Measurements from ENCODE around the gene TFR2. TPM values are rescaled to one million over a fixed set of nuclear protein-coding genes. Genes with fewer than 3 reads are reported as not detected.

The TFR2 gene
- total RNA-seq, result 2.2 TPM

- DNase-seq (ENCODE audit: low spot score), result no peak
These were observed at the start of gene TFR2 for GRCh38 chr7:100641463-100641859. Gene TFR2, minus strand, starts transcription at chr7:100641552. Its CDS starts 43 bp downstream, at chr7:100641509.

- no peak for DNase-seq (ENCODE audit: low spot score)
These were observed 48.1 kb upstream of the TFR2 start for GRCh38 chr7:100689230-100690135.

- DNase-seq (ENCODE audit: low spot score), result no peak
These were observed 47.0 kb upstream of the TFR2 start for GRCh38 chr7:100688326-100688860.

GRCh38 chr7:100687751-100688300 is 46.5 kb upstream of the TFR2 start:
- no peak for DNase-seq (ENCODE audit: low spot score)

GRCh38 chr7:100687261-100687660 is 45.9 kb upstream of the TFR2 start:
- DNase-seq (ENCODE audit: low spot score), result no peak

- no peak for DNase-seq (ENCODE audit: low spot score)
These were observed 45.5 kb upstream of the TFR2 start for GRCh38 chr7:100686822-100687211.

- no peak for DNase-seq (ENCODE audit: low spot score)
These were observed 45.0 kb upstream of the TFR2 start for GRCh38 chr7:100686201-100686821.

GRCh38 chr7:100685631-100686145 is 44.3 kb upstream of the TFR2 start:
- no peak for DNase-seq (ENCODE audit: low spot score)

GRCh38 chr7:100685049-100685605 is 43.8 kb upstream of the TFR2 start:
- DNase-seq (ENCODE audit: low spot score), result no peak

GRCh38 chr7:100684534-100685042 is 43.2 kb upstream of the TFR2 start:
- DNase-seq (ENCODE audit: low spot score), result no peak

GRCh38 chr7:100683659-100684533 is 42.5 kb upstream of the TFR2 start:
- DNase-seq (ENCODE audit: low spot score), result no peak

GRCh38 chr7:100682991-100683658 is 41.8 kb upstream of the TFR2 start:
- DNase-seq (ENCODE audit: low spot score), result no peak

GRCh38 chr7:100682228-100682741 is 40.9 kb upstream of the TFR2 start:
- no peak for DNase-seq (ENCODE audit: low spot score)

- no peak for DNase-seq (ENCODE audit: low spot score)
These were observed 40.3 kb upstream of the TFR2 start for GRCh38 chr7:100681491-100682227.

GRCh38 chr7:100680576-100681271 is 39.4 kb upstream of the TFR2 start:
- DNase-seq (ENCODE audit: low spot score), result no peak

- no peak for DNase-seq (ENCODE audit: low spot score)
These were observed 38.7 kb upstream of the TFR2 start for GRCh38 chr7:100679927-100680575.

- DNase-seq (ENCODE audit: low spot score), result no peak
These were observed 38.0 kb upstream of the TFR2 start for GRCh38 chr7:100679129-100679926.
